Skeletal muscle tissue (tissue), 4 donors: ENCODE measurements around the gene C9orf153. TPM values are rescaled to one million over a fixed set of nuclear protein-coding genes. Genes with fewer than 3 reads are reported as not detected.
A peak's percentile ranks its signal among the peaks of the same experiment; 100 is the strongest.

Experiments used
- H3K27ac ChIP-seq: one replicate; pipeline ENCODE4 v1.7.0; 2013; ENCODE audit warnings: mild to moderate bottlenecking, low read depth, low read length, inconsistent platforms
- H3K27me3 ChIP-seq, 3 donors: one replicate each; pipeline ENCODE4 v1.7.0; 2013; ENCODE audit warnings: low read length in 3 of 3; ENCODE audit not compliant: control insufficient read depth in 3 of 3, insufficient read depth in 3 of 3
- H3K36me3 ChIP-seq, 3 donors: one replicate each; pipeline ENCODE4 v1.7.0; 2013; ENCODE audit warnings: low read length in 3 of 3; ENCODE audit not compliant: control insufficient read depth in 3 of 3, insufficient read depth in 3 of 3
- H3K4me1 ChIP-seq, 3 donors: one replicate each; pipeline ENCODE4 v1.7.0; 2013; ENCODE audit warnings: low read length in 3 of 3, mild to moderate bottlenecking in 3 of 3; ENCODE audit not compliant: control insufficient read depth in 3 of 3, insufficient read depth in 3 of 3
- H3K4me3 ChIP-seq, 3 donors: one replicate each; pipeline ENCODE4 v1.7.0; 2013; ENCODE audit warnings: low read length in 3 of 3
- H3K9ac ChIP-seq, 3 donors: one replicate each; pipeline ENCODE4 v1.7.0; 2013; ENCODE audit warnings: low read length in 3 of 3, mild to moderate bottlenecking in 3 of 3, moderate library complexity in 2 of 3, low read depth in 1 of 3
- H3K9me3 ChIP-seq, 3 donors: one replicate each; pipeline ENCODE4 v1.7.0; 2013; ENCODE audit warnings: low read length in 3 of 3; ENCODE audit not compliant: control insufficient read depth in 3 of 3
- total RNA-seq: library from RNA; depleted of rRNA; stranded (reverse); fragments of >200 nt; gene quantifications from one replicate; pipeline ENCODE4 v1.2.3, GENCODE V29; 2014
- donor health status: Osteomylitis.

C9orf153 gene
- total RNA-seq, 1 donor from 2014 or later: 1.6 TPM

DNA sequence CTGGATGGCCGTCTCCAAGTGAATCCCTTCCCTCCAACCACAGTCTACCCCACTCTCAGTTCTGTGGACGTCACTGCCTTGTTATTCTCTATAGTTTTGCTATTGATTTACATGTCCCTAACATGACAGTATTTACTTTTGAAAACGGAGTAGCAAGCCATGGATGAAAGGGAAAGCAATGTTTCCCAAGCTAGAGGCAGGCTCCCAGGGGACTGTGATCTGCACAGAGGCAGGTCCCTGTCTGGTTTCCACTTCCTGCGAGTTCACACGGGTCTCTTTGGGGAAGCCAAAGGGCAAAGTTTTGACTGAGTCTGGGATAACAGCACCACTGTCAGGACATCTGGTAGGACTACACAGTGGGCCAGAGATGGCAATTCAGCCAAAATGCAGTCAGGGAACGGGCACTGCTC lies 12.7 kb downstream of the C9orf153 start:
- Histone ChIP-seq H3K9ac (no peak overlapping the region), H3K36me3 (no peaks in the 10 kb centered on the region), H3K27ac (peak overlapping the region; percentile 16), H3K4me3 (no peak overlapping the region), H3K9me3 (no peaks in the 10 kb centered on the region), H3K27me3 (no peaks in the 10 kb centered on the region), H3K4me1 (peaks cover 0 to 2% (median 0%) of the 10 kb centered on the region in 3 donors)

DNA sequence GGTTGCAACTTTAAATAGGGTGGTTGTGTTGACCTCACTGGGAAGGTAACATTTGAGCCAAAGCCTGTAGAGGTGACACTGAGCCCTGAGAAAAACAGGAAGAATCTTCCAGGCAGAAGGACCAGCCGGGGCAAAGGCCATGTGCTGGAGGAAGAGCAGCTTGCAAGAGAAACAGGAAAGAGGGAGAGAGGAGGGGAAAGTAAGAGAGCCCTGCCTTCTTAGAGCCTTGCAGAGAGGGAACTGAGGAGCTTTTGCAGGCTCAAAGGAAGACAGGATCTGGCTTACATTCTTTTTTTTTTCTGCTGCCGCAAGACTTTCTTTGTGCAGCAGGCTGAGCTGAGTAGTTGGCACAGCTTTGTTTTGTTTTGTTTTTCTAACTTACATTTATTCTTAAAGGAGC lies 17.4 kb downstream of the C9orf153 start:
- H3K4me1 ChIP-seq: peaks cover 0 to 2% (median 0%) of the 10 kb centered on the region in 3 donors
- no peaks in the 10 kb centered on the region for H3K27me3 ChIP-seq
- no peaks in the 10 kb centered on the region for H3K9me3 ChIP-seq
- no peaks in the 10 kb centered on the region for H3K36me3 ChIP-seq
- no peak overlapping the region for H3K4me3 ChIP-seq
- H3K27ac ChIP-seq: no peak overlapping the region
- H3K9ac ChIP-seq: no peak overlapping the region

DNA sequence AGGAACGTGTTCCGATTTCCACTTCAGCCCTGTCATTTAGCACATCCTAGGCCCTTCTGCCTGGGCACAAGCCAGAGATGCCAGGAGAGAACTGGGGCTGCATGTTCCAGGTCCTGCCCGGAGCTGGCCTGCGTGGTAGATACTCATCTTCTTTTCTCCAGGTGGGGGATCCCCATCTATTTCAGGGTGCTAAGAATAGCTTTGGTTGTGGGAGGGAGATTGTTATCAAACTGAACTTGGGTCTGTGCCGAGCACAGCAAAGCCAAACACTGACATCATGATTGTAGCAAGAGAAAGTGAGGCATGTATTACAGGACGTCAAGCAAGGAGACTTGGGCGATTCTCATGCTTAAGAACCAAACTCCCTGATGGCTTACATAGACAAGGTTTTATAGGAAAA lies 18.2 kb downstream of the C9orf153 start:
- H3K36me3 ChIP-seq: no peaks in the 10 kb centered on the region
- no peak overlapping the region for H3K27ac ChIP-seq
- no peak overlapping the region for H3K4me3 ChIP-seq
- no peaks in the 10 kb centered on the region for H3K9me3 ChIP-seq
- H3K9ac ChIP-seq: no peak overlapping the region
- H3K27me3 ChIP-seq: no peaks in the 10 kb centered on the region
- peaks cover 0 to 2% (median 0%) of the 10 kb centered on the region in 3 donors for H3K4me1 ChIP-seq

DNA sequence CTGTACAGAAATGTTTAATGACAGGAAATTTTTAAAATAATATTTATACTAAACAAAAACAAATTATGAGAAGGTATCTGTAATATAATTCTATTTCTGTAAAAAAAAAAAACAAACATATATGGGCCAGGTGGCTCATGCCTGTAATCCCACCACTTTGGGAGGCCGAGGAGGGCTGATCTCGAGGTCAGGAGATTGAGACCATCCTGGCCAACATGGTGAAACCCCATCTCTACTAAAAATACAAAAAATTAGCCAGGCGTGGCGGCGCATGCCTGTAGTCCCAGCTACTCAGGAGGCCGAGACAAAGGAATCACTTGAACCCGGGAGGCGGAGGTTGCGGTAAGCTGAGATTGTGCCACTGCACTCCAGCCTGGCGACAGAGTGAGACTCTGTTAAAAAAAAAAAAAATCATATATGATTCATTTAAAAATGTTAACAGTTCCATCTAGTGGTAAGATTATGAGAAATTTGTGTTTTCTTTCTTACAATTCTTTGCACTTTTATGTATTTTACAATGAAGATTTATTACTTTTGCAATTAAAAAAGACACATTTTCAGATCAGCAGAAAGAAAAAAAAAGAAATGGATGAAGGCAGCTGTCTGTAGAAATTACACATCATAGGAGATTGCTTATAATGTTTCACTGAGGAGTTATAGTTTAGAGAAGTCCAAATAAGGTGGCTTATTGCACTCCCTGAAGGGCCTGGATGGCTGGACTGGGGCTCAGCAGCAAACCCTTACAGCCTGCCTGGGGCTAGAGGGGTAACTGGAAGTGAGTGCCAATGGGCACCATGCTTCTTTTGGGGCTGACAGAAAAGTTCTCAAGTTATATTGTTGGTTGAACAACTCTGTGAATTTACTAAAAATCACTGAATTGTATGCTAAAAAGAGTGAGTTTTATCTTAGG lies 20.3 kb downstream of the C9orf153 start:
- H3K4me3 ChIP-seq: no peak overlapping the region
- no peaks in the 10 kb centered on the region for H3K9me3 ChIP-seq
- H3K36me3 ChIP-seq: no peaks in the 10 kb centered on the region
- H3K27me3 ChIP-seq: no peaks in the 10 kb centered on the region
- H3K9ac ChIP-seq: no peak overlapping the region
- H3K4me1 ChIP-seq: peaks cover 0 to 2% (median 0%) of the 10 kb centered on the region in 3 donors
- H3K27ac ChIP-seq: no peak overlapping the region

DNA sequence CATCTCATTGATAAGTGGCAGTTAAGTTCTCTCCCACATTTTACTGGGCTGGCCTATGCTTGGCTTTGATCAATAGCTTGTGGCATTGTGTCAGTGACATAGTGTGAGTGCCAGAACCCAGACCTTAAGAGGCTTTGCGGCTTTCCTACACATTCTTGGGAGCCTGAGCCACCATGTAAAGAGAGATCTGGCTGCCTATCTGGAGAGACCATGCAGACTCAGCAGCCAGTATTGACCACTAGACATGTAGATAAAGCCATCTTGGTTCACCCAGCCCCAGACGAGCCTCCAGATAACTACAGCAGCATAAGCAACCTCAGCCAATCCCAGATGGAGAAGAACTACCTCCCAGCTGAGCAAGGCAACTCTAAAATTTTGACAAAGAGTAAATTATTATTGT lies 28.6 kb downstream of the C9orf153 start:
- H3K27ac ChIP-seq: no peak overlapping the region
- H3K4me3 ChIP-seq: no peak overlapping the region
- peaks cover 0 to 4% (median 0%) of the 10 kb centered on the region in 3 donors for H3K36me3 ChIP-seq
- no peaks in the 10 kb centered on the region for H3K27me3 ChIP-seq
- no peak overlapping the region for H3K9ac ChIP-seq
- H3K9me3 ChIP-seq: no peaks in the 10 kb centered on the region
- no peaks in the 10 kb centered on the region for H3K4me1 ChIP-seq

DNA sequence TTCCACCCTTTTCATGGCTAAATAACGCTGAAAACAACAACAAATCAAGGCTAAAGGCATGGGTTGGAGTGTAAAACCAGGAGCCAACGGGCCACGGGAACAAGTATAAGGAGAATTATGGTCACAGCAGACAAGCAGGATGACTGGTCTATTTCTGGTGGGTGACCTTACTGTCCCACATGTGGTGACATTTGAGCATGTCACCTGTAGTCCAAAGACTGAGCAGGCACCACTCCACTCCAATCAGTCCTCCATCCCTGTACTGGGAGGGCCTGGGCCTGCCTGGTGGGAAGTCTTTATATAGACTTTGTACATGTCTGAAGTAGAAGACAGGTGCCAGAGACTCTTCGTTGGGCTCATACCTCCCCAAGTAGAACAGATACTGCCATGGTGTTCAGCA lies 36.8 kb downstream of the C9orf153 start:
- H3K4me1 ChIP-seq: peaks cover 0 to 8% (median 7%) of the 10 kb centered on the region in 3 donors
- no peaks in the 10 kb centered on the region for H3K36me3 ChIP-seq
- no peak overlapping the region for H3K9ac ChIP-seq
- no peaks in the 10 kb centered on the region for H3K9me3 ChIP-seq
- no peak overlapping the region for H3K27ac ChIP-seq
- H3K4me3 ChIP-seq: no peak overlapping the region
- no peaks in the 10 kb centered on the region for H3K27me3 ChIP-seq

DNA sequence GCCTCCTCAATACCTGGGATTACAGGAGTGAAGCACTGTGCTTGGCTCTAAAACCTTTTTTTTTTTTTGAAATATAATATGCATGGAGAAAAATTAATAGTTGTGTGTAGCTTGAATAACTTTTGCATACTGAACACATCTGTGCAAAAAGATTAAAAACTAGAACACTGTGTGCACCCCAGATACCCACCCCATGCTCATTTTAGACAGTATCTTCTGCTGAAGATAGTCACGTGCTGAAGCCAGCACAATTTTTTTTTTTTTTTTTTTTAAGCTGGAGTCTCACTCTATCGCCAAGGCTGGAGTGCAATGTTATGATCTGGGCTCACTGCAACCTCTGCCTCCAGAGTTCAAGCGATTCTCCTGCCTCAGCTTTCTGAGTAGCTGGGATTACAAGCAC lies 39.9 kb downstream of the C9orf153 start:
- no peak overlapping the region for H3K4me3 ChIP-seq
- no peaks in the 10 kb centered on the region for H3K27me3 ChIP-seq
- H3K4me1 ChIP-seq: peaks cover 0 to 8% (median 7%) of the 10 kb centered on the region in 3 donors
- H3K9ac ChIP-seq: no peak overlapping the region
- H3K36me3 ChIP-seq: no peaks in the 10 kb centered on the region
- no peaks in the 10 kb centered on the region for H3K9me3 ChIP-seq
- no peak overlapping the region for H3K27ac ChIP-seq

DNA sequence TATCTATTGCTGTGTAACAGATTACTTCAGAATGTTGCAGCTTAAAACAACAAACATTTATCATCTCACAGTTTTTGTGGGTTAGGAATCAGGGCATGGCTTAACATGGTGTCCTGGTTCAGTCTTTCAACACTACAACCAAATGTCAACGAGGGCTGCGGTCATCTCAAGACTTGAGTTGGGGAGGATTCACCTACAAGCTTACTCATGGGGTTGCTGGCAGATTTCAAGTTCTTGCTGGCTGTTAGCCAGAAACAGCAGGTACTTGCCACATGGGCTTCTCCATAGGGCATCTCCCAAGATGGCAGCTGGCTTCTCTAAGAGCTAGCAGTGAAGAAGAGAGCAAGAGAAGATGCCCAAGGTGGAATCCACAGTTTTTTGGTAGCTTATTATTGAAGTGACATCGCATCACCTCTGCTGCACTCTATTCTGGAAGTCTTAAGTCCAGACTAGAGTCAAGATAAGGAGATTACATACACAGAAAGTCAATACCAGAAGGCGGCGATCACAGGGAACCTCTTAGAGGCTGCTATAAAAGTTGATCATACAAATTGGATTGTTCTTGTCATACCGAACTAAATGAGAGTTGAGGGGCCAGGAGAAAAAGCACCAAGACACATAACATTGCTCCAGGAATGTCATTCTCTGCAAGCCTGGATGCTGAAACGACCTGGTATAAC lies 42.2 kb downstream of the C9orf153 start:
- Histone ChIP-seq H3K9ac (no peak overlapping the region), H3K9me3 (no peaks in the 10 kb centered on the region), H3K27ac (no peak overlapping the region), H3K27me3 (no peaks in the 10 kb centered on the region), H3K4me3 (no peak overlapping the region), H3K36me3 (no peaks in the 10 kb centered on the region), H3K4me1 (peaks cover 0 to 1% (median 0%) of the 10 kb centered on the region in 3 donors)

DNA sequence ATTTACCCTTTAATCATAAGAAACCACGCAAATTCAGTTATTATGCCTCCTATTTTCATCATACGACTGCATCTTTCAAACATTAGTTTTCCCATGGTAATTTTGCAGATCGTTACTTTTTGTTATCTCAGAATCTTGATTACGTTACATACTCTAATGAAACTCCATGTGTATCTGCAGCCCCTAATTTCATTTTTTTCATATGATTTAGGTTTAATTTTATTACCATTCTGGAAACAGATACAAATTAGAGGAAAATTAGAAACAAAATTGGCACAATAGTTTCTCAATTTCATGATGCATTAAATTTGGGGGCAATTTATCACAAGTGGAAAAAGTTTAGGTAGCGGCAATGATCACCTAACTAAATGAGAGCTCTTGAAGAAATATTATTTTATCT lies 52.3 kb downstream of the C9orf153 start:
- H3K9me3 ChIP-seq: no peaks in the 10 kb centered on the region
- H3K4me1 ChIP-seq: no peaks in the 10 kb centered on the region
- no peak overlapping the region for H3K9ac ChIP-seq
- no peaks in the 10 kb centered on the region for H3K36me3 ChIP-seq
- H3K4me3 ChIP-seq: no peak overlapping the region
- no peak overlapping the region for H3K27ac ChIP-seq
- H3K27me3 ChIP-seq: no peaks in the 10 kb centered on the region

DNA sequence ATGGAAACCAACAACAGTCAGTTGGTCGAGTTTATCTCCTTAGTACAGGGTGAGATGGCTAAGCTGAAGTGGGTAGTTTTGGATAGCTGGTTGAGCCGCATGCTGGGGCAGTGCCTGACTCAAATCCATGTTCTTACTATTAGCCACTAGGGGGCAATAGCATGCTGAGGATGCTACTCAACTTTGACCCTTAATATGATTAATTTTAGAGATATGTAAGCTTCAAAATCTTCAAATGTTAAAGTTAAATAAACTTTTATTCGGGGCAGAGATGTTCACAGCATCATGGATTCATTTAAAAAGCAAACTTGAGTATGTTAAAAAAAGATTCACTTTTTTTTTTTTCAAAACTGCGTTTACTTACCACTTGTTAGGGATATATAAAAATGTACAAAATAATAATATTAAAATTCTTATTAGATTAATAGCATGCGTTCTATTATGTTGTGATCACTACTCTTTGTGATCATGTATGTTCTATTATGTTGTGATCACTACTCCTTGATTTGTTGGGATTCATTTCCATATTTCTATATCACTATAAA lies 57.0 kb downstream of the C9orf153 start:
- H3K36me3 ChIP-seq: no peaks in the 10 kb centered on the region
- H3K4me1 ChIP-seq: no peaks in the 10 kb centered on the region
- no peak overlapping the region for H3K27ac ChIP-seq
- H3K9me3 ChIP-seq: no peaks in the 10 kb centered on the region
- no peak overlapping the region for H3K4me3 ChIP-seq
- no peaks in the 10 kb centered on the region for H3K27me3 ChIP-seq
- H3K9ac ChIP-seq: no peak overlapping the region
